Suprapubic skin (tissue), 4 donors: ENCODE measurements around the gene CAMTA1. TPM values are rescaled to one million over a fixed set of nuclear protein-coding genes. Genes with fewer than 3 reads are reported as not detected.

ENCODE experiments used
- DNase-seq, 2 donors: peaks; one replicate each; pipeline ENCODE4 v3.0.0-alpha.2; 2019; ENCODE audit warnings: low spot score in 2 of 2
- H3K27ac ChIP-seq: fragments of 200-600 bp; sonication (generic); one replicate; pipeline ENCODE4 v1.5.1; 2019
- H3K27me3 ChIP-seq: fragments of 200-600 bp; sonication (generic); one replicate; pipeline ENCODE4 v1.5.1; 2019
- H3K36me3 ChIP-seq: fragments of 200-600 bp; sonication (generic); one replicate; pipeline ENCODE4 v1.5.1; 2019
- H3K4me1 ChIP-seq: fragments of 200-600 bp; sonication (generic); one replicate; pipeline ENCODE4 v1.5.1; 2019
- H3K4me3 ChIP-seq: fragments of 200-600 bp; sonication (generic); one replicate; pipeline ENCODE4 v1.5.1; 2019; ENCODE audit warnings: mild to moderate bottlenecking
- H3K9me3 ChIP-seq: fragments of 200-600 bp; sonication (generic); one replicate; pipeline ENCODE4 v1.5.1; 2019
- CTCF ChIP-seq, 2 donors: fragments of 200-600 bp in 1 of 2; fragments of 450-650 bp in 1 of 2; sonication (generic) in 1 of 2; IDR thresholded peaks; one replicate each; pipeline ENCODE4 v1.5.1; 2016 to 2019; ENCODE audit warnings: antibody characterized with exemption in 2 of 2, mild to moderate bottlenecking in 1 of 2, moderate library complexity in 1 of 2
- EP300 ChIP-seq: sonication (generic); formaldehyde crosslinking; IDR thresholded peaks from one replicate; pipeline ENCODE4 v1.6.1; 2017; ENCODE audit warnings: antibody characterized with exemption
- POLR2A ChIP-seq, 2 donors: fragments of 450-650 bp; IDR thresholded peaks; one replicate each; pipeline ENCODE4 v1.6.1; 2017; ENCODE audit warnings: antibody characterized with exemption in 2 of 2, mild to moderate bottlenecking in 2 of 2, moderate library complexity in 2 of 2
- POLR2AphosphoS5 ChIP-seq, 3 donors: sonication (generic); formaldehyde crosslinking; IDR thresholded peaks; one replicate each; pipeline ENCODE4 v1.6.1; 2017; ENCODE audit warnings: antibody characterized with exemption in 3 of 3
- WGBS: methylation state at CpG from one replicate; pipeline ENCODE4 v1.1.5; 2018; 5-methylcytosine and 5-hydroxymethylcytosine counted together
- total RNA-seq, 4 donors: library from RNA; depleted of rRNA; stranded (reverse); fragments of >200 nt; gene quantifications; one replicate each; pipeline ENCODE4 v1.1.0, GENCODE V29; 2016

Gene CAMTA1
- total RNA-seq, 4 donors from 2014 or later: 40.4 to 54.1 (median 46.6) TPM

GRCh38 chr1:7560601-7561181 lies 775.4 kb downstream of the CAMTA1 start:
- Histone ChIP-seq H3K4me3 (no peak overlapping the region), H3K9me3 (no peaks in the 10 kb centered on the region), H3K36me3 (no peaks in the 10 kb centered on the region), H3K4me1 (no peaks in the 10 kb centered on the region), H3K27me3 (peaks cover 10% of the 10 kb centered on the region), H3K27ac (no peak overlapping the region)
- 98% methylated on average over 10 of the region's 15 CpGs for WGBS
- DNase-seq: no peak
- no peak for TF ChIP-seq EP300
- TF ChIP-seq POLR2A (IDR thresholded peaks at IDR 0.05): no peak
- TF ChIP-seq CTCF (IDR thresholded peaks at IDR 0.05): no peak
- TF ChIP-seq POLR2AphosphoS5 (IDR thresholded peaks at IDR 0.05): no peak

- H3K36me3 ChIP-seq: no peaks in the 10 kb centered on the region
- peaks cover 10% of the 10 kb centered on the region for H3K27me3 ChIP-seq
- H3K4me1 ChIP-seq: no peaks in the 10 kb centered on the region
- no peak overlapping the region for H3K27ac ChIP-seq
- DNase-seq: no peak
- 83% methylated on average over 9 of the region's 16 CpGs for WGBS
- no peaks in the 10 kb centered on the region for H3K9me3 ChIP-seq
- TF ChIP-seq POLR2A (IDR thresholded peaks at IDR 0.05) (no peak), EP300 (no peak), POLR2AphosphoS5 (IDR thresholded peaks at IDR 0.05) (no peak), CTCF (IDR thresholded peaks at IDR 0.05) (no peak)
- H3K4me3 ChIP-seq: no peak overlapping the region
Observed at GRCh38 chr1:7561331-7561921, 776.2 kb downstream of the CAMTA1 start.

- 83% methylated on average over 21 of the region's 26 CpGs for WGBS
Observed at GRCh38 chr1:7561936-7562728, 776.9 kb downstream of the CAMTA1 start.

GRCh38 chr1:7562729-7563605 lies 777.7 kb downstream of the CAMTA1 start:
- DNase-seq: no peak
- 89% methylated on average over 14 of the region's 21 CpGs for WGBS
- H3K4me3 ChIP-seq: no peak overlapping the region

More at GRCh38 chr1:7561936-7562728, 776.9 kb downstream of the CAMTA1 start:
- no peaks in the 10 kb centered on the region for H3K36me3 ChIP-seq
- H3K4me1 ChIP-seq: no peaks in the 10 kb centered on the region
- H3K27me3 ChIP-seq: peaks cover 5% of the 10 kb centered on the region
- DNase-seq: no peak
- H3K4me3 ChIP-seq: no peak overlapping the region
- TF ChIP-seq EP300 (no peak), POLR2AphosphoS5 (IDR thresholded peaks at IDR 0.05) (no peak), POLR2A (IDR thresholded peaks at IDR 0.05) (no peak), CTCF (IDR thresholded peaks at IDR 0.05) (no peak)
- no peaks in the 10 kb centered on the region for H3K9me3 ChIP-seq
- no peak overlapping the region for H3K27ac ChIP-seq

More at GRCh38 chr1:7562729-7563605, 777.7 kb downstream of the CAMTA1 start:
- TF ChIP-seq POLR2AphosphoS5 (IDR thresholded peaks at IDR 0.05) (no peak), CTCF (IDR thresholded peaks at IDR 0.05) (no peak), EP300 (no peak), POLR2A (IDR thresholded peaks at IDR 0.05) (no peak)
- no peaks in the 10 kb centered on the region for H3K36me3 ChIP-seq
- no peaks in the 10 kb centered on the region for H3K9me3 ChIP-seq
- H3K4me1 ChIP-seq: no peaks in the 10 kb centered on the region
- peaks cover under 1% of the 10 kb centered on the region for H3K27me3 ChIP-seq
- H3K27ac ChIP-seq: no peak overlapping the region
